Measurements from ENCODE around the gene TMEM95. TPM values are rescaled to one million over a fixed set of nuclear protein-coding genes. Genes with fewer than 3 reads are reported as not detected.
"Not testable (repeated sequence)": the region's sequence is repeated elsewhere in the genome, so short reads cannot be mapped to it uniquely, and the experiment has no call there.

TMEM95 gene
- polyA plus RNA-seq, 1 donor from 2014 or later = not detected

DNA sequence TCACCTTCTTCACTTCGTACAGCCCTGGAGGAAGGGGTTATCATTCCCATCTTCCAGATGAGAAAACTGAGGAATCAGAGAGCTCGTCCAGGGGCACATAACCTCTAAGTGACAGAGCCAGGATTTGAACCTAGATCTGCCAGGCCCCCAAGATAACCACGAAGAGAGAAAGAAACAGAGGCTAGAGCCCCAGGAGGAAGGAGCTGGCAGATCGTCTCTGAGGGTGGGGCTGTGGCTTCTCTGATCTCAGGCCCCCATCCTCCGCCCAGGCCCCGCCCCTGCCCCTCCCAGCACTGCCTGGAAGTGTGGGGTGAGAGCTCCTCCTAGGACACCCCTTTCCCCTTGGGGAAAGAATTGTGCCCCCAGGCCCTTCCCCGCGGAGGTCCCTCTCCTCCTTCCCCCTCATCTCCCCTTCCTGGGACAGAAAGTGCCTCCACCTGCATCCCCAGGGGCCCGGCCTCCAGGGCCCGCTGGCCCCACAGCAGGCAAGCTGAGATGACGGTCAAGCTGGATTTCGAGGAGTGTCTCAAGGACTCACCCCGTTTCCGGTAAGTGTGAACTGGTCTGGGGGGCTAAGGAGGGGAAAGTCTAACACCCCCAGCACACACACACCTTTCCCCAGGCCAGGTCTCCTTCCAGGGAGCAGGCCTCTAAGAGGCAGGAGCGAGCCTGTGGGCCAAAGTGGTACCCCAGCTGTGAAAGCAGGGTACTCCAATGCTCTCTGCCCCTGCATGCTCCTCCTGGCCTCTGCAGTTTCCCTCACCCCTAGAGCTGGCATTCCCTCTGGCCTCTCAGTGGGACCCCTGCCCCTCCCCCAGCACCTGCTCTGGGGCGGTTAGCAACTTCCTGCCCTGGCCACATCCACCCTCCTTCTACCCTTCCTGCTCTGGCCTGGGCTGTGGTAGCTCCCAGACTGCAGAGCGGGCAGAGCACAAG is 18.4 kb upstream of the TMEM95 start, which contains the start of gene ACAP1:
Gene ACAP1 (plus strand): TSS at position 290 of the 936 bp plus-strand sequence. CDS start 206 bp downstream, at position 496.
- Histone ChIP-seq H3K9me2 (ENCODE audit: insufficient read depth, low read length) (no peaks in the 10 kb centered on the region), H3K79me2 (replicated peaks; ENCODE audit: insufficient read depth, low read length) (no peaks in the 10 kb centered on the region), H3K36me3 (ENCODE audit: insufficient read depth, low read length) (no peaks in the 10 kb centered on the region), H3K4me3 (ENCODE audit: low read length) (no peak within 1 kb of the TSS), H3K9ac (ENCODE audit: low read length) (no peak within 1 kb of the TSS), H3K27ac (ENCODE audit: low read length) (no peak within 1 kb of the TSS), H3K4me2 (ENCODE audit: low read length) (no peak within 1 kb of the TSS), H2AFZ (ENCODE audit: low read depth, low read length) (no peak within 1 kb of the TSS), H3K9me3 (ENCODE audit: low read length) (no peaks in the 10 kb centered on the region), H4K20me1 (ENCODE audit: insufficient read depth) (no peaks in the 10 kb centered on the region), H3F3A (ENCODE audit: insufficient read depth, low read length, poor library complexity, severe bottlenecking) (no peaks in the 10 kb centered on the region), H3K27me3 (ENCODE audit: insufficient read depth, low read depth, low read length) (no peaks in the 10 kb centered on the region)
- TF ChIP-seq RAD21 (conservative IDR thresholded peaks at IDR 0.05) (no peak), MXI1 (conservative IDR thresholded peaks at IDR 0.05; ENCODE audit: poor library complexity, severe bottlenecking) (no peak), EP300 (conservative IDR thresholded peaks at IDR 0.05; ENCODE audit: poor library complexity, severe bottlenecking) (no peak), SMC3 (conservative IDR thresholded peaks at IDR 0.05; ENCODE audit: poor library complexity) (no peak), TAF1 (IDR thresholded peaks at IDR 0.05; ENCODE audit: low read depth) (no peak), POLR2AphosphoS5 (IDR thresholded peaks at IDR 0.05) (no peak), EZH2 (IDR thresholded peaks at IDR 0.05; ENCODE audit: borderline replicate concordance, insufficient read depth, low read length, poor library complexity, severe bottlenecking) (no peak)
- TF ChIP-seq, protein P1, sequence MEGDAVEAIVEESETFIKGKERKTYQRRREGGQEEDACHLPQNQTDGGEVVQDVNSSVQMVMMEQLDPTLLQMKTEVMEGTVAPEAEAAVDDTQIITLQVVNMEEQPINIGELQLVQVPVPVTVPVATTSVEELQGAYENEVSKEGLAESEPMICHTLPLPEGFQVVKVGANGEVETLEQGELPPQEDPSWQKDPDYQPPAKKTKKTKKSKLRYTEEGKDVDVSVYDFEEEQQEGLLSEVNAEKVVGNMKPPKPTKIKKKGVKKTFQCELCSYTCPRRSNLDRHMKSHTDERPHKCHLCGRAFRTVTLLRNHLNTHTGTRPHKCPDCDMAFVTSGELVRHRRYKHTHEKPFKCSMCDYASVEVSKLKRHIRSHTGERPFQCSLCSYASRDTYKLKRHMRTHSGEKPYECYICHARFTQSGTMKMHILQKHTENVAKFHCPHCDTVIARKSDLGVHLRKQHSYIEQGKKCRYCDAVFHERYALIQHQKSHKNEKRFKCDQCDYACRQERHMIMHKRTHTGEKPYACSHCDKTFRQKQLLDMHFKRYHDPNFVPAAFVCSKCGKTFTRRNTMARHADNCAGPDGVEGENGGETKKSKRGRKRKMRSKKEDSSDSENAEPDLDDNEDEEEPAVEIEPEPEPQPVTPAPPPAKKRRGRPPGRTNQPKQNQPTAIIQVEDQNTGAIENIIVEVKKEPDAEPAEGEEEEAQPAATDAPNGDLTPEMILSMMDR (IDR thresholded peaks at IDR 0.05; ENCODE audit: poor library complexity, severe bottlenecking) = no peak
- TF ChIP-seq, protein P2, sequence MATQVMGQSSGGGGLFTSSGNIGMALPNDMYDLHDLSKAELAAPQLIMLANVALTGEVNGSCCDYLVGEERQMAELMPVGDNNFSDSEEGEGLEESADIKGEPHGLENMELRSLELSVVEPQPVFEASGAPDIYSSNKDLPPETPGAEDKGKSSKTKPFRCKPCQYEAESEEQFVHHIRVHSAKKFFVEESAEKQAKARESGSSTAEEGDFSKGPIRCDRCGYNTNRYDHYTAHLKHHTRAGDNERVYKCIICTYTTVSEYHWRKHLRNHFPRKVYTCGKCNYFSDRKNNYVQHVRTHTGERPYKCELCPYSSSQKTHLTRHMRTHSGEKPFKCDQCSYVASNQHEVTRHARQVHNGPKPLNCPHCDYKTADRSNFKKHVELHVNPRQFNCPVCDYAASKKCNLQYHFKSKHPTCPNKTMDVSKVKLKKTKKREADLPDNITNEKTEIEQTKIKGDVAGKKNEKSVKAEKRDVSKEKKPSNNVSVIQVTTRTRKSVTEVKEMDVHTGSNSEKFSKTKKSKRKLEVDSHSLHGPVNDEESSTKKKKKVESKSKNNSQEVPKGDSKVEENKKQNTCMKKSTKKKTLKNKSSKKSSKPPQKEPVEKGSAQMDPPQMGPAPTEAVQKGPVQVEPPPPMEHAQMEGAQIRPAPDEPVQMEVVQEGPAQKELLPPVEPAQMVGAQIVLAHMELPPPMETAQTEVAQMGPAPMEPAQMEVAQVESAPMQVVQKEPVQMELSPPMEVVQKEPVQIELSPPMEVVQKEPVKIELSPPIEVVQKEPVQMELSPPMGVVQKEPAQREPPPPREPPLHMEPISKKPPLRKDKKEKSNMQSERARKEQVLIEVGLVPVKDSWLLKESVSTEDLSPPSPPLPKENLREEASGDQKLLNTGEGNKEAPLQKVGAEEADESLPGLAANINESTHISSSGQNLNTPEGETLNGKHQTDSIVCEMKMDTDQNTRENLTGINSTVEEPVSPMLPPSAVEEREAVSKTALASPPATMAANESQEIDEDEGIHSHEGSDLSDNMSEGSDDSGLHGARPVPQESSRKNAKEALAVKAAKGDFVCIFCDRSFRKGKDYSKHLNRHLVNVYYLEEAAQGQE (IDR thresholded peaks at IDR 0.05; ENCODE audit: borderline replicate concordance) = no peak

DNA sequence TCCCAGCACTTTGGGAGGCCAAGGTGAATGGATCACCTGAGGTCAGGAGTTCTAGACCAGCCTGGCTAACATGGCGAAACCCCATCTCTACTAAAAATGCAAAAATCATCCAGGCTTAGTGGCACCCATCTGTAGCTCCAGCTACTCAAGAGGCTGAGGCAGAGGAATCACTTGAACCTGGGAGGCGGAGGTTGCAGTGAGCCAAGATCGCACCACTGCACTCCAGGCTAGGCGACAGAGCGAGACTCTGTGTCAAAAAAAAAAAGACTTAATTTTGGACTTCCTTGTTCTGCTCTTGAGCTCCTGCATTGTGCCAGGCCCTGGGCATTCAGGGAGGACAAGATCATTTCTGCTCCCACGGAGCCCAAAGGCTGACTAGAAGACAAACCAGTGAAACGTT is 17.4 kb upstream of the TMEM95 start:
- not testable (repeated sequence) for H3K79me2 ChIP-seq (replicated peaks; ENCODE audit: insufficient read depth, low read length); H4K20me1 ChIP-seq (ENCODE audit: insufficient read depth); H3K27me3 ChIP-seq (ENCODE audit: insufficient read depth, low read depth, low read length); H3K9me2 ChIP-seq (ENCODE audit: insufficient read depth, low read length); H3K36me3 ChIP-seq (ENCODE audit: insufficient read depth, low read length); H3K9ac ChIP-seq (ENCODE audit: low read length); H3K4me2 ChIP-seq (ENCODE audit: low read length); H2AFZ ChIP-seq (ENCODE audit: low read depth, low read length); H3F3A ChIP-seq (ENCODE audit: insufficient read depth, low read length, poor library complexity, severe bottlenecking); H3K4me3 ChIP-seq (ENCODE audit: low read length); H3K9me3 ChIP-seq (ENCODE audit: low read length); H3K27ac ChIP-seq (ENCODE audit: low read length)

Data from neural cell (in vitro differentiated cells).